Activated CD8-positive, alpha-beta T cell treated with anti-CD3 and anti-CD28 coated beads for 36 hours (primary cell): ENCODE data around the gene SUDS3. TPM values are rescaled to one million over a fixed set of nuclear protein-coding genes. Genes with fewer than 3 reads are reported as not detected.
"Not testable (repeated sequence)": the region's sequence is repeated elsewhere in the genome, so short reads cannot be mapped to it uniquely, and the experiment has no call there.

Experiments
- ATAC-seq: fragments of 200-7000 bp; cut with Tn5 transposase; one replicate; pipeline ENCODE4 v1.10.0; 2021; ENCODE audit warnings: mild to moderate bottlenecking, moderate library complexity
- CTCF ChIA-PET: fragments of 350-600 bp; sonication (Branson Sonifier 250); formaldehyde crosslinking; loops from one replicate; lab custom pipeline; 2021; ENCODE audit warnings: antibody characterized with exemption; lab: Charles Lee
- POLR2A ChIA-PET: fragments of 350-600 bp; sonication (Branson Sonifier 250); formaldehyde crosslinking; loops from one replicate; lab custom pipeline; 2021; ENCODE audit warnings: antibody characterized with exemption; lab: Charles Lee
- DNase-seq: peaks from one replicate; pipeline ENCODE4 v3.0.0-alpha.2; 2020
- H3K27ac Mint-ChIP-seq: one replicate; pipeline ENCODE4 v1.8.0; 2021; ENCODE audit warnings: mild to moderate bottlenecking, mixed read lengths
- H3K27me3 Mint-ChIP-seq: one replicate; pipeline ENCODE4 v1.8.0; 2021; ENCODE audit warnings: mixed read lengths
- H3K36me3 Mint-ChIP-seq: one replicate; pipeline ENCODE4 v1.8.0; 2021; ENCODE audit warnings: low read depth, mixed read lengths
- H3K4me1 Mint-ChIP-seq: one replicate; pipeline ENCODE4 v1.8.0; 2021; ENCODE audit warnings: low read depth, mixed read lengths
- H3K4me3 Mint-ChIP-seq: one replicate; pipeline ENCODE4 v1.8.0; 2021; ENCODE audit warnings: mild to moderate bottlenecking, moderate library complexity, mixed read lengths
- H3K9me3 Mint-ChIP-seq: one replicate; pipeline ENCODE4 v1.8.0; 2021; ENCODE audit warnings: mixed read lengths
- CTCF ChIP-seq: fragments of 200-600 bp; IDR thresholded peaks from one replicate; pipeline ENCODE4 v1.8.0; 2022; ENCODE audit warnings: antibody characterized with exemption, mild to moderate bottlenecking
- intact Hi-C: fragments of 100-400 bp; cut with micrococcal nuclease; formaldehyde crosslinking; loops from one replicate; pipeline ENCODE4 v1.10.0; 2022
- total RNA-seq, 2 experiments: library from RNA; stranded (reverse); gene quantifications; one replicate each; pipeline ENCODE4 v1.2.3, GENCODE V29; 2021

SUDS3 gene
- total RNA-seq, 2 experiments from 2014 or later: 18.0 to 19.8 TPM

GRCh38 chr12:118347916-118348315, 28.4 kb upstream of the SUDS3 start:
- POLR2A ChIA-PET: interaction anchor here (0.6 to 1.8 kb wide), 2 partner anchors 9 to 1222 kb away, joined by 3 to 6 read pairs; no protein-coding TSS in a partner anchor
- H3K4me3 Mint-ChIP-seq: no peak overlapping the region
- no peak for TF ChIP-seq CTCF
- peaks cover 1% of the 10 kb centered on the region for H3K36me3 Mint-ChIP-seq
- DNase-seq: no peak
- no peaks in the 10 kb centered on the region for H3K9me3 Mint-ChIP-seq
- intact Hi-C loops: no loop called here
- H3K4me1 Mint-ChIP-seq: peaks cover 39% of the 10 kb centered on the region
- ATAC-seq: no peak
- H3K27ac Mint-ChIP-seq: peak overlapping the region; percentile 33
- CTCF ChIA-PET: interaction anchor here (1.9 to 3.1 kb wide), 2 partner anchors 10 to 28 kb away, joined by 7 to 15 read pairs; partner anchors contain the start of gene SUDS3
- H3K27me3 Mint-ChIP-seq: no peaks in the 10 kb centered on the region

- POLR2A ChIA-PET: no interaction called here
- no peaks in the 10 kb centered on the region for H3K27me3 Mint-ChIP-seq
- DNase-seq (no peak), ATAC-seq (no peak)
- TF ChIP-seq CTCF: no peak
- H3K9me3 Mint-ChIP-seq: peaks cover 9% of the 10 kb centered on the region
- peaks cover 21% of the 10 kb centered on the region for H3K36me3 Mint-ChIP-seq
- H3K4me1 Mint-ChIP-seq: peaks cover 53% of the 10 kb centered on the region
- intact Hi-C loops: no loop called here
- H3K27ac Mint-ChIP-seq: no peak overlapping the region
- no peak overlapping the region for H3K4me3 Mint-ChIP-seq
- CTCF ChIA-PET: interaction anchor here (1.0 kb wide), 1 partner anchor 8 kb away, joined by 3 read pairs; no protein-coding TSS in a partner anchor
These were observed 25.3 kb upstream of the SUDS3 start for GRCh38 chr12:118350908-118351559.

- Mint-ChIP-seq H3K9me3 (peaks cover 9% of the 10 kb centered on the region), H3K4me3 (no peak overlapping the region), H3K27ac (no peak overlapping the region), H3K36me3 (peaks cover 21% of the 10 kb centered on the region), H3K4me1 (peaks cover 48% of the 10 kb centered on the region), H3K27me3 (no peaks in the 10 kb centered on the region)
- ChIA-PET CTCF (interaction anchor here (1.4 to 8.5 kb wide), 2 partner anchors 12 to 23 kb away, joined by 3 to 129 read pairs; partner anchors contain the start of gene SUDS3), POLR2A (interaction anchor here (0.9 kb wide), 1 partner anchor 16 kb away, joined by 3 read pairs; no protein-coding TSS in a partner anchor)
- no peak for ATAC-seq
- no peak for TF ChIP-seq CTCF
- intact Hi-C loops: no loop called here
- DNase-seq: no peak
These were observed 22.6 kb upstream of the SUDS3 start for GRCh38 chr12:118353721-118354120.

GRCh38 chr12:118354503-118354902, 21.9 kb upstream of the SUDS3 start:
- Mint-ChIP-seq H3K36me3 (peaks cover 24% of the 10 kb centered on the region), H3K4me1 (peaks cover 45% of the 10 kb centered on the region), H3K27ac (peak overlapping the region; percentile 3)
- CTCF ChIA-PET: interaction anchor here (8.5 kb wide), 1 partner anchor 23 kb away, joined by 129 read pairs; the partner anchor contains the start of gene SUDS3
- ATAC-seq, H3K27me3 Mint-ChIP-seq, POLR2A ChIA-PET, DNase-seq, intact Hi-C loops, H3K9me3 Mint-ChIP-seq, H3K4me3 Mint-ChIP-seq: not testable (repeated sequence)

GRCh38 chr12:118354903-118355302, 21.5 kb upstream of the SUDS3 start:
- ATAC-seq (no peak), DNase-seq (no peak)
- Mint-ChIP-seq H3K9me3 (peaks cover 10% of the 10 kb centered on the region), H3K36me3 (peaks cover 24% of the 10 kb centered on the region), H3K27ac (peak overlapping the region; percentile 3), H3K4me1 (peaks cover 49% of the 10 kb centered on the region), H3K27me3 (no peaks in the 10 kb centered on the region), H3K4me3 (no peak overlapping the region)
- CTCF ChIA-PET: interaction anchor here (8.5 kb wide), 1 partner anchor 22 kb away, joined by 129 read pairs; the partner anchor contains the start of gene SUDS3
- intact Hi-C loops: loop anchor here (5.0 kb wide), 1 partner anchor 308 kb away; no protein-coding TSS in a partner anchor
- no peak for TF ChIP-seq CTCF
- POLR2A ChIA-PET: interaction anchor here (0.5 kb wide), 1 partner anchor 55 kb away, joined by 3 read pairs; no protein-coding TSS in a partner anchor
